ENCODE results near the gene EXOG. TPM values are rescaled to one million over a fixed set of nuclear protein-coding genes. Genes with fewer than 3 reads are reported as not detected.

Gene EXOG, protein sequence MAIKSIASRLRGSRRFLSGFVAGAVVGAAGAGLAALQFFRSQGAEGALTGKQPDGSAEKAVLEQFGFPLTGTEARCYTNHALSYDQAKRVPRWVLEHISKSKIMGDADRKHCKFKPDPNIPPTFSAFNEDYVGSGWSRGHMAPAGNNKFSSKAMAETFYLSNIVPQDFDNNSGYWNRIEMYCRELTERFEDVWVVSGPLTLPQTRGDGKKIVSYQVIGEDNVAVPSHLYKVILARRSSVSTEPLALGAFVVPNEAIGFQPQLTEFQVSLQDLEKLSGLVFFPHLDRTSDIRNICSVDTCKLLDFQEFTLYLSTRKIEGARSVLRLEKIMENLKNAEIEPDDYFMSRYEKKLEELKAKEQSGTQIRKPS
- total RNA-seq = 5.2 and 8.9 TPM in 2 replicates

DNA sequence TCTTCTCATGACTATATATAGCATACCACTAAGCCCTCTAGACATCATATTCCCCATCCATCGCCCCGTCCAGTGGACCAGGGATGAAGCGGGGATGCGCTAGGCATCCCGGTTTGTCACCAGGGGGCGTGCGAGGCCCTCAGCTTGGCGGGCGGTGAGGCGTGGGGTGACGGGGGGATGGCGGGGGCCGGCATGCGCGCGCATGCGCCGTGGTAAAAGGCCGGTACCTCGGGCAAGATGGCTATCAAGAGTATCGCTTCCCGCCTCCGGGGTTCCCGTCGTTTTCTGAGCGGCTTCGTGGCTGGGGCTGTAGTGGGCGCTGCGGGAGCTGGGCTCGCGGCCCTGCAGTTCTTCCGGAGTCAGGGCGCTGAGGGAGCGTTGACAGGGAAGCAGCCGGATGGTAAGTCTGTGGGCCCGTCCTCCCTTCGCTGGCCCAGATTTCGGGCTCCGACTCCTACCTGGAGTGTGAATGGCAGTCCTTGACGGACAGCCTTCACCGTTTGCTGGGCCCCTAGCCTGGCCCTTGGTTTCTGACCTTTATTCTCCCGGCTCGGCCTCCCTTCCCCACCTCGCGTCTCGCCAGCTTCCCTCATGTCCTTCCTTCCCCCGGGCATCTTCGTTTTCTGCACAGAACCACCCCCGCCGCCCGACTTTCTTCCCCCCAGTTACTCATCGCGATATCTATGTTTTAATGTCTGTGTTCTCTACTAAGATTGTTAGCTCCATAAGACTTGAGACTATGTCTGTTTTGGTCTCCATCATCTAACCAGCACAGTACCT, at the start of gene EXOG:
Gene EXOG (plus strand): TSS at position 210 of the 780 bp plus-strand sequence. CDS start 28 bp downstream, at position 238.

DNA sequence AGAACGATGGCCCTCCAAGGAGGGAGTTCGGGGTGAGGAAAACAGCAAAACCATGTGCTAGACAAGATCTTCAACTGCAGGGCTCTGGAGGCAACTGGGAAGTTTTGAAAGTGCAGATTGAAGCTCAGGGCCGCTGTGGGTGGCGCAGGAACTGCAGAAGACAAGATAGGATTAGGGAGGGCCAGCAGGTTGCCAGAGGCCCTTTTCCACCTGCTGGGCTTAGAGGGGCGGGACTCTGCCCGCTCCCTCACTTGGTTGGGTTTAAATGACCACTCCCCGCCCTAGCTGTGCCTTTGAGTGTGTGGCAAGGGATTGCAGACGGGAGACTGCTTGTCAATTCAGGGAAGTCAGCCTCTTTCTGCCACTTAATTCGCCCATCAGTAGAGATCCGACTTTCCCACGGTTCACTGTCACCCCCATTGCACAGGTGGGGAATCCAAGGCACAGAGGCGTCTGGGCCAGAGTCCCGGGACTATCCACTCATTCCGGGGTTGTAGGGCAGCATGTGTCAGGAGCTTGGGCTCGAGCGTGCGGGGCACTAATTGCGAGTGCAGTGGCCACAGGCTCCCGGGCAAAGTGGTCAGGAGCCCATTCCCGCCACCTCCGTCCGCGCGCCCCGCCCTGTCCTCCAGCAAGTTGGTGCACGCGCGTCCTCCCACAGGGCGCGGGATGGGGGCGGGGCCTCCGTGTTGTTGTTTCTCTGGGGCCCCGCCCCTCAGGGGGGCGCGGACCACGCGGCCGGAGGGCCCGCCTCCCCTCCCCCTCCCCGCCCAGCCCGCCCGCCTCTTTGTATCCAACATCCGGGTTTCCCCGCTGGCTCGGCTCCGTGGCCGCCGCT, 42.8 kb upstream of the EXOG start, which contains the start of gene ACVR2B:
Gene ACVR2B (plus strand): TSS at position 816 of the 838 bp plus-strand sequence. CDS start 433 bp downstream, outside the sequence.

Other genes with a start within 250 kb of the EXOG start
- not detected in 2 replicates for gene SLC22A13, start 230.5 kb upstream of the EXOG start, total RNA-seq
- not detected in 2 replicates for gene SLC22A14, start 214.0 kb upstream of the EXOG start, total RNA-seq
- gene XYLB, start 149.6 kb upstream of the EXOG start, total RNA-seq = 2.0 and 3.2 TPM in 2 replicates
- gene ACVR2B, start 42.5 kb upstream of the EXOG start, total RNA-seq = 0.29 and 0.89 TPM in 2 replicates
- gene SCN5A, start 153.3 kb downstream of the EXOG start, total RNA-seq = 0.18 TPM in 1 of 2 replicates, not detected in the other

All from myometrial cell (primary cell).